Activated T-cell treated with anti-CD3 and anti-CD28 coated beads for 1 hour (primary cell): ENCODE results near the gene KCNQ1.

Source experiments
- DNase-seq: peaks from one replicate; pipeline ENCODE4 v3.0.0-alpha.2; 2020; ENCODE audit warnings: low read depth

Gene KCNQ1

GRCh38 chr11:2766166-2766565 is 321.4 kb downstream of the KCNQ1 start:
- no peak for DNase-seq

GRCh38 chr11:2767071-2767470 is 322.3 kb downstream of the KCNQ1 start:
- DNase-seq = no peak

GRCh38 chr11:2767801-2768200 is 323.0 kb downstream of the KCNQ1 start:
- DNase-seq = no peak

- no peak for DNase-seq
Observed at GRCh38 chr11:2768471-2769408, 323.9 kb downstream of the KCNQ1 start.

GRCh38 chr11:2769409-2770095 is 324.7 kb downstream of the KCNQ1 start:
- no peak for DNase-seq

- DNase-seq = no peak
Observed at GRCh38 chr11:2770096-2770751, 325.4 kb downstream of the KCNQ1 start.

GRCh38 chr11:2770761-2771301 is 326.0 kb downstream of the KCNQ1 start:
- DNase-seq = no peak

GRCh38 chr11:2771758-2772466 is 327.1 kb downstream of the KCNQ1 start:
- DNase-seq = no peak

- DNase-seq = no peak
Observed at GRCh38 chr11:2772544-2773031, 327.8 kb downstream of the KCNQ1 start.

- no peak for DNase-seq
Observed at GRCh38 chr11:2774173-2775082, 329.6 kb downstream of the KCNQ1 start.

GRCh38 chr11:2775083-2775625 is 330.3 kb downstream of the KCNQ1 start:
- no peak for DNase-seq

GRCh38 chr11:2775626-2776350 is 331.0 kb downstream of the KCNQ1 start:
- no peak for DNase-seq

GRCh38 chr11:2776351-2777061 is 331.7 kb downstream of the KCNQ1 start:
- no peak for DNase-seq

- no peak for DNase-seq
Observed at GRCh38 chr11:2777386-2777785, 332.6 kb downstream of the KCNQ1 start.

- DNase-seq = no peak
Observed at GRCh38 chr11:2777871-2778629, 333.2 kb downstream of the KCNQ1 start.

GRCh38 chr11:2778630-2779498 is 334.1 kb downstream of the KCNQ1 start:
- DNase-seq = no peak

GRCh38 chr11:2779499-2779980 is 334.7 kb downstream of the KCNQ1 start:
- no peak for DNase-seq
